Neural cell (in vitro differentiated cells): Measurements from ENCODE around the gene RILP.

ENCODE experiments used
- CTCF ChIP-seq: fragments of 450-650 bp; IDR thresholded peaks from 2 replicates; pipeline ENCODE4 v1.5.1; 2014; ENCODE audit warnings: antibody characterized with exemption, mild to moderate bottlenecking, moderate library complexity; ENCODE audit not compliant: poor library complexity, severe bottlenecking
- EZH2 ChIP-seq: fragments of 200-600, 300-800 bp; shearing (Covaris generic), sonication (generic); IDR thresholded peaks from 2 replicates; pipeline ENCODE4 v1.6.1; 2014; ENCODE audit warnings: antibody characterized with exemption, low read length, borderline replicate concordance, mild to moderate bottlenecking; ENCODE audit not compliant: insufficient read depth, poor library complexity, severe bottlenecking
- POLR2AphosphoS5 ChIP-seq: IDR thresholded peaks from 2 replicates; pipeline ENCODE4 v1.6.1; 2012

- TF ChIP-seq POLR2AphosphoS5 (no peak), CTCF (no peak), EZH2 (no peak)
Measured at GRCh38 chr17:1620486-1620885, 29.2 kb downstream of the RILP start.
